Chondrocyte (in vitro differentiated cells): ENCODE data around the gene SUPT20H. TPM values are rescaled to one million over a fixed set of nuclear protein-coding genes. Genes with fewer than 3 reads are reported as not detected.

Experiments used
- DNase-seq: peaks from one replicate; pipeline ENCODE4 v3.0.0; 2021; ENCODE audit warnings: mixed read lengths, low spot score
- H3K27ac Mint-ChIP-seq: one replicate; pipeline ENCODE4 v1.8.0; 2021; ENCODE audit warnings: mild to moderate bottlenecking, moderate library complexity, mixed read lengths; ENCODE audit not compliant: unreplicated experiment
- H3K27me3 Mint-ChIP-seq: 2 replicates; pipeline ENCODE4 v1.8.0; 2021; ENCODE audit warnings: low read depth, mixed read lengths
- H3K36me3 Mint-ChIP-seq: 2 replicates; pipeline ENCODE4 v1.8.0; 2021; ENCODE audit warnings: low read depth, mixed read lengths
- H3K4me1 Mint-ChIP-seq: 2 replicates; pipeline ENCODE4 v1.8.0; 2021; ENCODE audit warnings: low read depth, mild to moderate bottlenecking, mixed read lengths
- H3K4me3 Mint-ChIP-seq: one replicate; pipeline ENCODE4 v1.8.0; 2021; ENCODE audit warnings: mild to moderate bottlenecking, moderate library complexity, mixed read lengths; ENCODE audit not compliant: unreplicated experiment
- H3K9me3 Mint-ChIP-seq: 2 replicates; pipeline ENCODE4 v1.8.0; 2021; ENCODE audit warnings: low read depth, mixed read lengths
- total RNA-seq: library from RNA; stranded (reverse); gene quantifications from 3 replicates; pipeline ENCODE4 v1.2.1, GENCODE V29; 2021
- TF ChIP-seq, protein P1 (sequence below): fragments of 200-600 bp; sonication (generic); IDR thresholded peaks from 2 replicates; pipeline ENCODE4 v1.5.0; 2021; ENCODE audit warnings: antibody characterized with exemption, mild to moderate bottlenecking, moderate library complexity

SUPT20H gene
- total RNA-seq, 1 donor from 2014 or later, result 51.2 TPM

DNA sequence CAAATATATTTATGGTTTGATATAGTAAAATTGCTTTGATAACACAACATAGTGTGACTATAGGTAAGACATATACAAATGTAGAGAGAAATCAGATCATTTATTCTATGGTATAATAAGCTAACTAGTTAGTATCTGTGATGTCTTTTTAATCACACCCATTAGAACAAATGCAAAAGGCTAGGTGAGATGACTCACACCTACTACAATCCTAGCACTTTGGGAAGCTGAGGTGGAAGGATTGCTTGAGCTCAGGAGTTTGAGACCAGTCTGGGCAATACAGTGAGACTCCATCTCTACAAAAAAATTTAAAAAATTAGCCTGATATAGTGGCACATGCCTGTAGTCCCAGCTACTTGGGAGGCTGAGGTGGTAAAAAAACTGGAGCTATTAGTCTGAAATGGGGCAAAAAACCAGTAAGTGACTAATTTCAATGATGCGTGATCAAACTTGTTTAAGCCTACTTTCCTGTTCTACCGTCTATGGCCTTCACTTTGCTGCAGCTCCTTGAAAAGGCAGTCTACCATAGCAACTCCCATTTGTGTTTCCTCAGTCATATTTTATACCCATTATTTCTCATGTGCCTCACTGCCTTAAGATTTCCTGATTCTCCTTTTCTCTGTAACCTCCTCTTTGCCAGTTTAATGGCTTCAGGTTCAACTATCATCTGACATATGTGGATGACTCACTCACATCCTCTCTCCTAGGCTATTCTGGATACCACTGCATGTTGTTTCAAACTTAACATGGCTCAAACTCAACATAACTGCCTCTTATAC lies 72.8 kb downstream of the SUPT20H start:
- TF ChIP-seq, protein P1, sequence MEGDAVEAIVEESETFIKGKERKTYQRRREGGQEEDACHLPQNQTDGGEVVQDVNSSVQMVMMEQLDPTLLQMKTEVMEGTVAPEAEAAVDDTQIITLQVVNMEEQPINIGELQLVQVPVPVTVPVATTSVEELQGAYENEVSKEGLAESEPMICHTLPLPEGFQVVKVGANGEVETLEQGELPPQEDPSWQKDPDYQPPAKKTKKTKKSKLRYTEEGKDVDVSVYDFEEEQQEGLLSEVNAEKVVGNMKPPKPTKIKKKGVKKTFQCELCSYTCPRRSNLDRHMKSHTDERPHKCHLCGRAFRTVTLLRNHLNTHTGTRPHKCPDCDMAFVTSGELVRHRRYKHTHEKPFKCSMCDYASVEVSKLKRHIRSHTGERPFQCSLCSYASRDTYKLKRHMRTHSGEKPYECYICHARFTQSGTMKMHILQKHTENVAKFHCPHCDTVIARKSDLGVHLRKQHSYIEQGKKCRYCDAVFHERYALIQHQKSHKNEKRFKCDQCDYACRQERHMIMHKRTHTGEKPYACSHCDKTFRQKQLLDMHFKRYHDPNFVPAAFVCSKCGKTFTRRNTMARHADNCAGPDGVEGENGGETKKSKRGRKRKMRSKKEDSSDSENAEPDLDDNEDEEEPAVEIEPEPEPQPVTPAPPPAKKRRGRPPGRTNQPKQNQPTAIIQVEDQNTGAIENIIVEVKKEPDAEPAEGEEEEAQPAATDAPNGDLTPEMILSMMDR, result no peak
- no peaks in the 10 kb centered on the region for H3K27me3 Mint-ChIP-seq
- no peaks in the 10 kb centered on the region for H3K9me3 Mint-ChIP-seq
- H3K4me3 Mint-ChIP-seq, result no peak overlapping the region
- H3K36me3 Mint-ChIP-seq, result peaks cover 38% of the 10 kb centered on the region
- peak overlapping the region; percentile 13 for H3K27ac Mint-ChIP-seq
- DNase-seq, result no peak
- peaks cover 8% of the 10 kb centered on the region for H3K4me1 Mint-ChIP-seq

DNA sequence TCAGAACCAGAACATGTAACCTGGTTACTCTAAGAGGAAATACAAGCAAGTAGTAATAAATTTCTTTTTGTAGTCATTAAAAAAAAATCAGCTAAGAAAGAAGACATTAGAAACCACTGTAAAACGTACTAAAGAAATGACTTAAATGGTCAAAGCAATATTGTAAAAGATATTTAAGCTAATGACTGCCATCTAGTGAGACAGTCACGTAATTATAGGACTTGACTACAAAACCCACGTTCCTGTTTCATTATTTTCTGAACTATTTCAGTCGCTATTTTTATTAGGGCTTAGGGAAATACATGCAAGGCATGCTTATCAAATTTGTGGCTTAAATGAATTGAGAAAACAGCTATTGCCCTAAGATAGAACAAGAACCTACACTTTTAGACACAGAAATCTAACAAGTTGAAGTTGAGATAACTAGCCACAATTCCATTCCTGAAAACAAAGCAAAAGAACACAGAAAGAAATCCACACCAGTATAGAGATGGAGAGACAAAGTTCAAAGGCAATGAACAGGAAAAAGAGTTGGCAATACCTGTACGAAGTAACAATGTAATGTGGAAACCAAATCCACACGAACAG lies 78.2 kb downstream of the SUPT20H start:
- TF ChIP-seq, protein P1, result peak; percentile 89
- Mint-ChIP-seq H3K4me1 (peaks cover 2% of the 10 kb centered on the region), H3K36me3 (peaks cover 12% of the 10 kb centered on the region), H3K4me3 (no peak overlapping the region), H3K27me3 (no peaks in the 10 kb centered on the region), H3K9me3 (no peaks in the 10 kb centered on the region), H3K27ac (peak overlapping the region; percentile 0)
- DNase-seq, result no peak

DNA sequence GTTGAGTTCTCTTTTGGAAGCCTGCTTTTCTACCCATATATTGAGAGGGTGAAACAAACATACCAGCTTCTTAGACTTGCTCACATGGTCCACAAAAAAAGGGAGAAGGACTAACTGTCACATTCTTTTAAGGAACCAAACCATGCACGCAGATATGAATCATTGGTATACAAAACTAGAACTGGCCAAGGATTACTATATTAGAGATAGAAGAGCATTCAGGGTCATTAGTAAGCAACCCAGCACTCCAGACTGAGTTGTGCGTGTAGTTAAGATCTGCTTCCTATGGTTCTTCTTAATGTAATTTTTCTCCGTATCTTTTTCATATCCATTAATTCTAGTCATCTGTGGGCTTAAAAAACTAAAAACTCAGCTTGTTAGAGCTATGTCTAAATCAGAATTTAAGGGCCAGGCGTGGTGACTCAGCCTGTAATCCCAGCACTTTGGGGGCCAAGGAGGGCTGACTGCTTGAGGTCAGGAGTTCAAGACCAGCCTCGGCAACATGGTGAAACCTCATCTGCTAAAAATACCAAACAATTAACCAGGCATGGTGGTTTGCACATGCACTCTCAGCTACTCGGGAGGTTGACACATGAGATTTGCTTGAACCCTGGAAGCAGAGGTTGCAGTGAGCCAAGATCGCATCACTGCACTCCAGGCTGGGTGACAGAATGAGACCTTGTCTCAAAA lies 80.0 kb downstream of the SUPT20H start:
- DNase-seq, result no peak
- H3K4me3 Mint-ChIP-seq, result no peak overlapping the region

GRCh38 chr13:36975172-36975571 lies 84.3 kb downstream of the SUPT20H start:
- no peaks in the 10 kb centered on the region for H3K27me3 Mint-ChIP-seq
- peaks cover 15% of the 10 kb centered on the region for H3K9me3 Mint-ChIP-seq
- DNase-seq, result no peak
- H3K36me3 Mint-ChIP-seq, result peaks cover 29% of the 10 kb centered on the region
- H3K4me3 Mint-ChIP-seq, result no peak overlapping the region
- TF ChIP-seq, protein P1, result no peak
- no peaks in the 10 kb centered on the region for H3K4me1 Mint-ChIP-seq
- no peak overlapping the region for H3K27ac Mint-ChIP-seq

More for the DNA sequence above, 80.0 kb downstream of the SUPT20H start:
- peaks cover 5% of the 10 kb centered on the region for H3K9me3 Mint-ChIP-seq
- peaks cover 2% of the 10 kb centered on the region for H3K4me1 Mint-ChIP-seq
- peaks cover 15% of the 10 kb centered on the region for H3K36me3 Mint-ChIP-seq
- H3K27ac Mint-ChIP-seq, result no peak overlapping the region
- TF ChIP-seq, protein P1, result no peak
- no peaks in the 10 kb centered on the region for H3K27me3 Mint-ChIP-seq

GRCh38 chr13:36973621-36974295 lies 85.7 kb downstream of the SUPT20H start:
- no peak overlapping the region for H3K4me3 Mint-ChIP-seq
- H3K4me1 Mint-ChIP-seq, result no peaks in the 10 kb centered on the region
- TF ChIP-seq, protein P1, result no peak
- H3K9me3 Mint-ChIP-seq, result peaks cover 15% of the 10 kb centered on the region
- H3K27me3 Mint-ChIP-seq, result no peaks in the 10 kb centered on the region
- no peak for DNase-seq
- H3K27ac Mint-ChIP-seq, result no peak overlapping the region
- peaks cover 32% of the 10 kb centered on the region for H3K36me3 Mint-ChIP-seq
